Gastrocnemius medialis (tissue), 4 donors: ENCODE data around the gene AGTRAP. TPM values are rescaled to one million over a fixed set of nuclear protein-coding genes. Genes with fewer than 3 reads are reported as not detected.
A peak's percentile ranks its signal among the peaks of the same experiment; 100 is the strongest.

Source experiments
- ATAC-seq, 2 donors: fragments of 150-250 bp; one replicate each; pipeline ENCODE4 v1.9.1; 2016
- DNase-seq, 2 donors: peaks; one replicate each; pipeline ENCODE4 v3.0.0-alpha.2; 2019
- H3K27ac ChIP-seq, 4 donors: fragments of 200-600 bp; sonication (generic); 1 replicate in 1 of 4; 2 replicates in 3 of 4; pipeline ENCODE4 v1.5.1; 2016 to 2018; ENCODE audit warnings: mild to moderate bottlenecking in 2 of 4, moderate library complexity in 1 of 4
- H3K27me3 ChIP-seq, 3 donors: fragments of 200-600 bp; sonication (generic) in 2 of 3; 1 replicate in 1 of 3; 2 replicates in 2 of 3; pipeline versions ENCODE4 v1.5.1 to v1.6.0; 2016 to 2019; ENCODE audit warnings: mild to moderate bottlenecking in 1 of 3, moderate library complexity in 1 of 3
- H3K36me3 ChIP-seq, 2 donors: fragments of 200-600 bp; sonication (generic) in 1 of 2; one replicate each; pipeline ENCODE4 v1.5.1; 2017 to 2018
- H3K4me1 ChIP-seq, 2 donors: fragments of 200-600 bp; sonication (generic) in 1 of 2; one replicate each; pipeline ENCODE4 v1.5.1; 2016 to 2017; ENCODE audit warnings: mild to moderate bottlenecking in 2 of 2
- H3K4me3 ChIP-seq, 4 donors: fragments of 200-600 bp; sonication (generic) in 3 of 4; 1 replicate in 1 of 4; 2 replicates in 3 of 4; pipeline ENCODE4 v1.5.1; 2016 to 2019; ENCODE audit warnings: mild to moderate bottlenecking in 2 of 4
- H3K9me3 ChIP-seq, 3 donors: fragments of 200-600 bp; sonication (generic) in 2 of 3; 1 replicate in 1 of 3; 2 replicates in 2 of 3; pipeline ENCODE4 v1.5.1; 2016 to 2019
- POLR2A ChIP-seq, 2 donors: fragments of 450-650 bp; IDR thresholded peaks; one replicate each; pipeline ENCODE4 v1.6.1; 2017; ENCODE audit warnings: antibody characterized with exemption in 2 of 2, mild to moderate bottlenecking in 2 of 2, moderate library complexity in 2 of 2
- in situ Hi-C, 4 donors: fragments of 200-750 bp; cut with MboI; loops; one replicate each; pipeline versions ENCODE4 v1.15.0 to v1.8.0; 2017; ENCODE audit warnings: low sequenced_read_pairs in 4 of 4
- intact Hi-C: fragments of 100-400 bp; cut with DNase I; formaldehyde crosslinking; loops from one replicate; pipeline ENCODE4 v1.15.1; 2023; ENCODE audit warnings: low total_unique reads
- total RNA-seq, 4 donors: library from RNA; depleted of rRNA; stranded (reverse); fragments of >200 nt; gene quantifications; one replicate each; pipeline versions ENCODE4 v1.1.0 to v1.2.3, GENCODE V29; 2016
- TF ChIP-seq, protein P1 (sequence below), 5 experiments: fragments of 450-650 bp in 3 of 5; fragments of 200-600 bp in 2 of 5; sonication (generic) in 2 of 5; IDR thresholded peaks in 4 of 5; conservative IDR thresholded peaks in 1 of 5; 1 replicate in 4 of 5; 2 replicates in 1 of 5; pipeline ENCODE4 v1.5.1; 2016 to 2019; ENCODE audit warnings: antibody characterized with exemption in 5 of 5, mild to moderate bottlenecking in 3 of 5, moderate library complexity in 3 of 5

The AGTRAP gene
- total RNA-seq, 4 donors from 2014 or later: 37.8 to 144 (median 103) TPM

DNA sequence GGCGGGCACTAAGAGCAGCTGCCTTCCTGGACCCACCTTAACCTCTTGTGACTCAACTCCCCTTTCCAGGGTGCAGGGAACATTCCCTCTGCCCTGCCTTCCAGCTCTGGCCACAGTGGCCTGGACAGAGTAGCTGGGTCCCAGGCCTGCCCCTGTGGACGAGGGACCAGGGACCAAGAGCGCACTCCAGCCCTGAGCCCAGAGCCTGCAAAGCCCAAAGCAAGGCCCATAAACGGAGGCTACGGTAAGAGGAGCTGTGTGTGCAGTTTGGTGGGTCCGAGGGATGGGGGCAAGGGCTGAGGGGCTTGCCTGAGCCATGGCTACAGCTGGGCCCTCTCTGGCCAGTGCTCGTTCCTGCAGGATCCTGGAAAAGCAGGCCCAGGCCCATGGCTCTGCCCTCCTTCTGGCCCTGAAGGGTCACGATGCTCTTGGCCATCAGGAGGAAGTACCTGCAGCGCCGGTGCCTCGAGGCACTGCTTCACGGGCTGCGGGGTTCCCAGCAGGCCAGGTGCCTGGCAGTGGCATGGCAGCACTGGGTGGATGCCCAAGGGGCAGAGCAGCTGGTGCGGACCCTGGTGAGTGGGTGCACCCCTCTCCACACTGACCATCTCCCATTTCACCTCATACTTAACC, 52.0 kb downstream of the AGTRAP start:
- ATAC-seq (no peak), DNase-seq (peak in 1 of 2 donors; percentile 20)
- in situ Hi-C loops: loop anchor here in 1 of 4 donors (10.0 kb wide), 1 partner anchor 53 kb away; the partner anchor contains the start of gene AGTRAP
- Histone ChIP-seq H3K9me3 (no peaks in the 10 kb centered on the region), H3K4me3 (peak overlapping the region in 1 of 4 donors; percentile 11), H3K4me1 (peaks cover 74 to 81% of the 10 kb centered on the region in 2 donors), H3K27ac (peak overlapping the region; percentile 90 to 99 (median 97)), H3K27me3 (no peaks in the 10 kb centered on the region), H3K36me3 (peaks cover 0 to 12% of the 10 kb centered on the region in 2 donors)
- no peak for TF ChIP-seq POLR2A (IDR thresholded peaks at IDR 0.05)
- TF ChIP-seq, protein P1, sequence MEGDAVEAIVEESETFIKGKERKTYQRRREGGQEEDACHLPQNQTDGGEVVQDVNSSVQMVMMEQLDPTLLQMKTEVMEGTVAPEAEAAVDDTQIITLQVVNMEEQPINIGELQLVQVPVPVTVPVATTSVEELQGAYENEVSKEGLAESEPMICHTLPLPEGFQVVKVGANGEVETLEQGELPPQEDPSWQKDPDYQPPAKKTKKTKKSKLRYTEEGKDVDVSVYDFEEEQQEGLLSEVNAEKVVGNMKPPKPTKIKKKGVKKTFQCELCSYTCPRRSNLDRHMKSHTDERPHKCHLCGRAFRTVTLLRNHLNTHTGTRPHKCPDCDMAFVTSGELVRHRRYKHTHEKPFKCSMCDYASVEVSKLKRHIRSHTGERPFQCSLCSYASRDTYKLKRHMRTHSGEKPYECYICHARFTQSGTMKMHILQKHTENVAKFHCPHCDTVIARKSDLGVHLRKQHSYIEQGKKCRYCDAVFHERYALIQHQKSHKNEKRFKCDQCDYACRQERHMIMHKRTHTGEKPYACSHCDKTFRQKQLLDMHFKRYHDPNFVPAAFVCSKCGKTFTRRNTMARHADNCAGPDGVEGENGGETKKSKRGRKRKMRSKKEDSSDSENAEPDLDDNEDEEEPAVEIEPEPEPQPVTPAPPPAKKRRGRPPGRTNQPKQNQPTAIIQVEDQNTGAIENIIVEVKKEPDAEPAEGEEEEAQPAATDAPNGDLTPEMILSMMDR (IDR thresholded peaks at IDR 0.05 in 4 of 5, conservative IDR thresholded peaks at IDR 0.05 in 1 of 5): no peak
- intact Hi-C loops: loop anchor here (1.0 to 2.0 kb wide), 2 partner anchors 51 to 107 kb away; no protein-coding TSS in a partner anchor

DNA sequence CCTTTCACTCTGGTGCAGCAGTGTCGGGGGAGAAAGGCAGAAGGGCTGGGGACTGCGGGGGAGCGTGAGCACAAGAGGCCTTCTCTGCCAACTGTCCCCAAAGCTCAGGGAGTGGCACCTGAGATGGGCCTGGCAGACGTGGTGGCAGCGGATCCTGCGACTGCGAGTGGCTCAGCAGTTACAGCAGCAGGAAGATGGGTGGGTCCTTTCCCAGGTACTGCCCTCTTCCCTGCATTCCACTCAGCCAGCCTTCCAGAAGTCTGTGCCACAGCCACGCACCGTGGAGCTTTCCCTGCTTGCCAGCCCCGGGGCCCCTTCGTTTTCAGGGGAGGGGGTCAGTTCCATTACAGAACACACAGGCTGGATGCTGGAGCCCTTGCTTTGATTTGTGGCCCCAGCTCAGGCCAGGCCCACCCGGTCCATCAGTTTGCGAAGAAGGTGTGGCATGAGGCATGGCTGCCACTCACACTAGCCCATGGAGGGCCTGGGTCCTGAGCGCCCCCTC, 52.7 kb downstream of the AGTRAP start:
- peaks cover 0 to 14% of the 10 kb centered on the region in 2 donors for H3K36me3 ChIP-seq
- DNase-seq: peak in 1 of 2 donors; percentile 60
- in situ Hi-C loops: loop anchor here in 1 of 4 donors (10.0 kb wide), 1 partner anchor 54 kb away; the partner anchor contains the start of gene AGTRAP

DNA sequence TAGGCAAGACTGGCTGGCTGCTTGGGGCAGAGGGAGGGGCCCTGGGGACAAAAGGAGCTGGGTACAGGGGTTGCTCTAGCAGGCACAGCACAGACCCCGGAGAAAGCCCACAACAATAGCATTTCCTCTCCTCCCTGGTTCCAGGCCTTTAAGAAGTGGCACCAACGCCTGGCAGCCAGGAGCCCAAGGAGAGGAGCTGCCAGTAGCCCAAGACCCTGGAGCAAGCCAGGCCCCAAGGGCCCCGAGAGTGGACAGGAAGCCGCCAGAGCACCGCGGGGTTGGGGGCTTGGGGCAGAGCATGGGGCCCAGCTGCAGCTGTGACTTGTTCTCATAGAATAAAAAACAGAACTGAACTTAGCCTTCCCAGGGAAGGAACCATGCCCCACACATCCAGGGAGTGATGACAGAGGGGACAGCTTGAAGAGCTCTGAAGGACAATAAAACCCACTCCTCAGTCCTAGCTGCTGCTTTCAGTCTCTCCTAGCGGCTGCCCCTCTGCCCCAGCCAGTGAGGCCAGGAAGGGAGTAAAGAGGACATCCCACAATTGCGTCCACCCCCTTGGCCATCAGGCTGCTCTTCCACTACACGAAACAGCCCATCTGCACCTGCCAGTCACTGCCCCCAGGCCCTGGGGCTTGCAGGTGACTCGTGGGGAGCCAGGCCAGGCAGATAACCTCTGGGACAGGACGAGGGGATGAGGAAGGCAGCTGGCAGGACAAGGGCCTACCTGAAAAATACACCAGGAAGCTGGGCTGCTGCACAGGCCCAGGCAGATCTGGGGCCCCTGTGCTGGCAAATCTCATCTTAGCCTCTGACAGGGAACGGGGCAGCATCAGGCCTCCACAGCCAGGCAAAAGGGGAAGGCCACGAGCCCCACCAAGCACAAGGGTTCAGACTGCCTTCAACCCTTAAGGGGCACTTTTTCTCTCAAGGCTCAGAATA, 53.5 kb downstream of the AGTRAP start:
- H3K27ac ChIP-seq: peak overlapping the region; percentile 90 to 99 (median 97)
- no peaks in the 10 kb centered on the region for H3K27me3 ChIP-seq
- no peak overlapping the region for H3K4me3 ChIP-seq
- no peaks in the 10 kb centered on the region for H3K9me3 ChIP-seq
- in situ Hi-C loops: loop anchor here in 1 of 4 donors (10.0 kb wide), 1 partner anchor 55 kb away; the partner anchor contains the start of gene AGTRAP
- H3K4me1 ChIP-seq: peaks cover 74 to 81% of the 10 kb centered on the region in 2 donors
- peaks cover 0 to 22% of the 10 kb centered on the region in 2 donors for H3K36me3 ChIP-seq
- no peak for ATAC-seq
- intact Hi-C loops: loop anchor here (1.0 to 2.0 kb wide), 3 partner anchors 43 to 119 kb away; no protein-coding TSS in a partner anchor
- peak in 1 of 2 donors; percentile 74 for DNase-seq
- no peak for TF ChIP-seq POLR2A (IDR thresholded peaks at IDR 0.05)
- TF ChIP-seq, protein P1 (IDR thresholded peaks at IDR 0.05 in 4 of 5, conservative IDR thresholded peaks at IDR 0.05 in 1 of 5): no peak

More for the DNA sequence above, 52.7 kb downstream of the AGTRAP start:
- Histone ChIP-seq H3K9me3 (no peaks in the 10 kb centered on the region), H3K27me3 (no peaks in the 10 kb centered on the region), H3K27ac (peak overlapping the region; percentile 90 to 99 (median 97)), H3K4me3 (no peak overlapping the region), H3K4me1 (peaks cover 74 to 81% of the 10 kb centered on the region in 2 donors)
- intact Hi-C loops: loop anchor here (1.0 to 2.0 kb wide), 2 partner anchors 44 to 106 kb away; no protein-coding TSS in a partner anchor
- TF ChIP-seq, protein P1 (IDR thresholded peaks at IDR 0.05 in 4 of 5, conservative IDR thresholded peaks at IDR 0.05 in 1 of 5): no peak
- TF ChIP-seq POLR2A (IDR thresholded peaks at IDR 0.05): no peak
- no peak for ATAC-seq

- no peak for ATAC-seq
Observed at GRCh38 chr1:11790101-11790879, 54.4 kb downstream of the AGTRAP start.

More at GRCh38 chr1:11790101-11790879, 54.4 kb downstream of the AGTRAP start:
- no peaks in the 10 kb centered on the region for H3K9me3 ChIP-seq
- peak in 1 of 2 donors; percentile 29 for DNase-seq
- H3K36me3 ChIP-seq: peaks cover 0 to 31% of the 10 kb centered on the region in 2 donors
- H3K4me3 ChIP-seq: peak overlapping the region in 3 of 4 donors; percentile 6 to 43 (median 13)
- TF ChIP-seq, protein P1 (IDR thresholded peaks at IDR 0.05 in 4 of 5, conservative IDR thresholded peaks at IDR 0.05 in 1 of 5): no peak
- TF ChIP-seq POLR2A (IDR thresholded peaks at IDR 0.05): no peak
- in situ Hi-C loops: no loop called here
- H3K27ac ChIP-seq: peak overlapping the region; percentile 90 to 99 (median 97)
- peaks cover 72% of the 10 kb centered on the region in 2 donors for H3K4me1 ChIP-seq
- intact Hi-C loops: loop anchor here (2.0 kb wide), 1 partner anchor 119 kb away; no protein-coding TSS in a partner anchor
- H3K27me3 ChIP-seq: no peaks in the 10 kb centered on the region
